Caco-2 (cell line): ENCODE results near the gene ZCCHC7. TPM values are rescaled to one million over a fixed set of nuclear protein-coding genes. Genes with fewer than 3 reads are reported as not detected.

Experiments used
- BruUV-seq: library from RNA; stranded (reverse); fragments of 400-500 nt; replicated peaks from 2 replicates; lab custom pipeline; 2021; lab: Mats Ljungman, UMichigan
- CTCF ChIA-PET: fragments of 300-600 bp; sonication (Branson Sonifier 250); formaldehyde crosslinking; loops from one replicate; lab custom pipeline; 2022; ENCODE audit warnings: antibody characterized with exemption; lab: Charles Lee
- POLR2A ChIA-PET: fragments of 300-600 bp; sonication (Branson Sonifier 250); formaldehyde crosslinking; loops from one replicate; lab custom pipeline; 2022; ENCODE audit warnings: antibody characterized with exemption; lab: Charles Lee
- DNase-seq, 2 experiments: peaks; one replicate each; pipeline versions ENCODE4 v3.0.0 to v3.0.0-alpha.2; 2020 to 2022
- H3K27me3 ChIP-seq: replicated peaks from 2 replicates; pipeline ENCODE4 v1.6.0; 2011; ENCODE audit warnings: low read length; ENCODE audit not compliant: control insufficient read depth, insufficient read depth
- H3K36me3 ChIP-seq: 2 replicates; pipeline ENCODE4 v1.5.1; 2011; ENCODE audit warnings: low read length; ENCODE audit not compliant: control insufficient read depth, insufficient read depth
- H3K4me1 ChIP-seq: fragments of 250-450 bp; sonication (Bioruptor Pico); 2 replicates; pipeline ENCODE4 v1.5.1; 2020; ENCODE audit warnings: mild to moderate bottlenecking
- H3K4me3 ChIP-seq: 2 replicates; pipeline ENCODE4 v1.5.1; 2011; ENCODE audit warnings: low read depth, mild to moderate bottlenecking, control low read depth, low read length
- H3K9me3 ChIP-seq: fragments of 250-450 bp; sonication (Bioruptor Pico); 2 replicates; pipeline ENCODE4 v1.5.1; 2020; ENCODE audit warnings: mild to moderate bottlenecking, moderate library complexity
- H3K27ac Mint-ChIP-seq: one replicate; pipeline ENCODE4 v1.8.0; 2022; ENCODE audit warnings: mixed read lengths; ENCODE audit not compliant: unreplicated experiment
- H3K27me3 Mint-ChIP-seq: one replicate; pipeline ENCODE4 v1.8.0; 2022; ENCODE audit warnings: mixed read lengths; ENCODE audit not compliant: insufficient read depth, unreplicated experiment
- H3K36me3 Mint-ChIP-seq: one replicate; pipeline ENCODE4 v1.8.0; 2022; ENCODE audit warnings: mild to moderate bottlenecking, mixed read lengths; ENCODE audit not compliant: insufficient read depth, unreplicated experiment
- H3K4me1 Mint-ChIP-seq: one replicate; pipeline ENCODE4 v1.8.0; 2022; ENCODE audit warnings: low read depth, mixed read lengths; ENCODE audit not compliant: unreplicated experiment
- H3K4me3 Mint-ChIP-seq: one replicate; pipeline ENCODE4 v1.8.0; 2022; ENCODE audit warnings: mild to moderate bottlenecking, moderate library complexity, mixed read lengths; ENCODE audit not compliant: unreplicated experiment
- H3K9me3 Mint-ChIP-seq: one replicate; pipeline ENCODE4 v1.8.0; 2022; ENCODE audit warnings: mixed read lengths; ENCODE audit not compliant: unreplicated experiment
- intact Hi-C: fragments of 100-400 bp; cut with micrococcal nuclease; formaldehyde crosslinking; loops from one replicate; pipeline ENCODE4 v1.10.0; 2022; ENCODE audit not compliant: unreplicated experiment
- total RNA-seq: library from RNA; stranded (reverse); gene quantifications from 2 replicates; pipeline ENCODE4 v1.2.3, GENCODE V29; 2022
- TF ChIP-seq, protein P1 (sequence below), 2 experiments: fragments of 200-600 bp in 1 of 2; IDR thresholded peaks; 1 replicate in 1 of 2; 2 replicates in 1 of 2; pipeline versions ENCODE4 v1.5.1 to v1.8.0; 2011 to 2022; ENCODE audit warnings: antibody characterized with exemption in 1 of 2, control low read depth in 1 of 2, inconsistent platforms in 1 of 2, low read depth in 1 of 2, low read length in 1 of 2, mild to moderate bottlenecking in 1 of 2, moderate library complexity in 1 of 2; ENCODE audit not compliant: insufficient read depth in 1 of 2, severe bottlenecking in 1 of 2, unreplicated experiment in 1 of 2

The ZCCHC7 gene
- total RNA-seq, 1 experiment from 2014 or later: 22.0 TPM

DNA sequence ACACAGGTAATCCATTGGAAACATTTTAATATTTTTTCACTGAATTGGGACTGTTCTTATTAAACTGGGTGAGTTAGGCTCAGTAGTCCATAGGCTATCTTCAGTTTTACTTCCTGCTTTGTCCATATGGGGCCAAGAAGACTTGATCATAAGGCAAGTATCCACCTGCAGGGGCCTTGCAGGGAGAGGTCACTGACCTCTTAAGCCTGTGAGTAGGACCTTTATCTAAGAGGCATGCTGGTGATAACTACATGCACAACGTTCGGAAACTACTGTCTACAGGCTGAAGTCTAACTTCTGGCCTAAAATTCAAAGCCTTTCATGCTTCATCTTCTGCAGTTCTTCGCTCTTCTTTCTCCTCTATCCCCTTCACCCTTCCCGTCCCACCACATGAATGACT is 242.1 kb downstream of the ZCCHC7 start:
- Mint-ChIP-seq H3K27ac (peak overlapping the region; percentile 21), H3K36me3 (peaks cover 11% of the 10 kb centered on the region), H3K9me3 (no peaks in the 10 kb centered on the region), H3K4me3 (no peak overlapping the region), H3K27me3 (no peaks in the 10 kb centered on the region), H3K4me1 (peaks cover 10% of the 10 kb centered on the region)
- Histone ChIP-seq H3K36me3 (no peaks in the 10 kb centered on the region), H3K4me3 (no peak overlapping the region), H3K9me3 (no peaks in the 10 kb centered on the region), H3K4me1 (peaks cover 8% of the 10 kb centered on the region), H3K27me3 (no peaks in the 10 kb centered on the region)
- TF ChIP-seq, protein P1, sequence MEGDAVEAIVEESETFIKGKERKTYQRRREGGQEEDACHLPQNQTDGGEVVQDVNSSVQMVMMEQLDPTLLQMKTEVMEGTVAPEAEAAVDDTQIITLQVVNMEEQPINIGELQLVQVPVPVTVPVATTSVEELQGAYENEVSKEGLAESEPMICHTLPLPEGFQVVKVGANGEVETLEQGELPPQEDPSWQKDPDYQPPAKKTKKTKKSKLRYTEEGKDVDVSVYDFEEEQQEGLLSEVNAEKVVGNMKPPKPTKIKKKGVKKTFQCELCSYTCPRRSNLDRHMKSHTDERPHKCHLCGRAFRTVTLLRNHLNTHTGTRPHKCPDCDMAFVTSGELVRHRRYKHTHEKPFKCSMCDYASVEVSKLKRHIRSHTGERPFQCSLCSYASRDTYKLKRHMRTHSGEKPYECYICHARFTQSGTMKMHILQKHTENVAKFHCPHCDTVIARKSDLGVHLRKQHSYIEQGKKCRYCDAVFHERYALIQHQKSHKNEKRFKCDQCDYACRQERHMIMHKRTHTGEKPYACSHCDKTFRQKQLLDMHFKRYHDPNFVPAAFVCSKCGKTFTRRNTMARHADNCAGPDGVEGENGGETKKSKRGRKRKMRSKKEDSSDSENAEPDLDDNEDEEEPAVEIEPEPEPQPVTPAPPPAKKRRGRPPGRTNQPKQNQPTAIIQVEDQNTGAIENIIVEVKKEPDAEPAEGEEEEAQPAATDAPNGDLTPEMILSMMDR (IDR thresholded peaks at IDR 0.05; ENCODE audit: insufficient read depth in 1 of 2, low read depth in 1 of 2, low read length in 1 of 2, severe bottlenecking in 1 of 2, unreplicated experiment in 1 of 2): no peak
- DNase-seq: peak in 1 of 2 experiments; percentile 19
- ChIA-PET CTCF (no interaction called here), POLR2A (no interaction called here)
- BruUV-seq: no TSS peak
- intact Hi-C loops: loop anchor here (1.0 kb wide), 1 partner anchor 49 kb away; no protein-coding TSS in a partner anchor

DNA sequence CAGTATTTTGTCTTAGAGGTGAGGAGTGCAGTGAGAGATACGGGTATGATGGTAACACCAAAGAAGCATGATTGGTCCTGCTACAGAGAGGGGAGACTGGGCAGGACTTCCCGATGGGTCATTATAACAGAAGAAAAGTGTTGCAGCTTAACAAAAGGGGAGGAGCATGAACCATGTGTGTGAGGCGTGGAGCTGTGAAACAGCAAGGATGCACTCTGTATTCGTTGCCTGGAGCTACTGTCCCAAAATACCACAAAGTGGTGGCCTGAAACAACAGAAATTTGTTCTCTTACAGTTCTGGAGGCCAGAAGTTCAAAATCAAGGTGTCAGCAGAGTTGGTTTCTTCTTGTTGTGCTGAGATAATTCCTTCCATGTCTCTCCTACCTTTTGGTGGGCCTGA is 242.8 kb downstream of the ZCCHC7 start:
- Histone ChIP-seq H3K4me1 (peaks cover 8% of the 10 kb centered on the region), H3K4me3 (no peak overlapping the region), H3K9me3 (no peaks in the 10 kb centered on the region), H3K36me3 (no peaks in the 10 kb centered on the region), H3K27me3 (no peaks in the 10 kb centered on the region)
- CTCF ChIA-PET: no interaction called here
- DNase-seq: no peak
- no peak overlapping the region for H3K27ac Mint-ChIP-seq
- H3K9me3 Mint-ChIP-seq: no peaks in the 10 kb centered on the region
- H3K36me3 Mint-ChIP-seq: peaks cover 11% of the 10 kb centered on the region
- peaks cover 10% of the 10 kb centered on the region for H3K4me1 Mint-ChIP-seq
- POLR2A ChIA-PET: no interaction called here
- BruUV-seq: no TSS peak
- no peaks in the 10 kb centered on the region for H3K27me3 Mint-ChIP-seq
- H3K4me3 Mint-ChIP-seq: no peak overlapping the region
- TF ChIP-seq, protein P1 (IDR thresholded peaks at IDR 0.05; ENCODE audit: insufficient read depth in 1 of 2, low read depth in 1 of 2, low read length in 1 of 2, severe bottlenecking in 1 of 2, unreplicated experiment in 1 of 2): no peak
- intact Hi-C loops: no loop called here

DNA sequence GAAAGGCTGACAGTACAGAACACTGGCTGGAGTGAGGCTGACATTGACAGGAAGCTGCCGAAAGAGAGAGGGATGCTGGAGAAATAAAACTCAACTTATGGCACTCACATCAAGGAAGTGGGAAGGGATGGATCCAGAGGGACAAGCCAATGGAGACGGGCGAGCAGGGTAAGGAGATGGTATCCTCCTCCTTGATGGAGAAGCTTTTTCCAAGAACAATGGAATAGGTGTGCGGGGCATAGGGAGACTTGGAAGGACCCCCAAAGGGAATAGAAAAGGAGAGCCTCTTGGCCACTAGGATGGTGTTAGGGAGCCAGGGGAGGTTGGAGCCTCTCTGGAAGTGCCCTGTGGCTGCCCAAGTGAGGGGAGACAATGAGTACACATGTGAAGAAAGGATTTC is 243.8 kb downstream of the ZCCHC7 start:
- H3K36me3 ChIP-seq: no peaks in the 10 kb centered on the region
- H3K27me3 ChIP-seq: no peaks in the 10 kb centered on the region
- BruUV-seq: no TSS peak
- H3K4me1 ChIP-seq: peaks cover 8% of the 10 kb centered on the region
- Mint-ChIP-seq H3K27me3 (no peaks in the 10 kb centered on the region), H3K9me3 (no peaks in the 10 kb centered on the region), H3K36me3 (peaks cover 11% of the 10 kb centered on the region), H3K4me1 (peaks cover 10% of the 10 kb centered on the region), H3K27ac (no peak overlapping the region), H3K4me3 (no peak overlapping the region)
- H3K4me3 ChIP-seq: no peak overlapping the region
- ChIA-PET CTCF (no interaction called here), POLR2A (no interaction called here)
- intact Hi-C loops: loop anchor here (2.0 kb wide), 1 partner anchor 13 kb away; no protein-coding TSS in a partner anchor
- TF ChIP-seq, protein P1 (IDR thresholded peaks at IDR 0.05; ENCODE audit: insufficient read depth in 1 of 2, low read depth in 1 of 2, low read length in 1 of 2, severe bottlenecking in 1 of 2, unreplicated experiment in 1 of 2): no peak
- DNase-seq: no peak
- no peaks in the 10 kb centered on the region for H3K9me3 ChIP-seq
